HG03460 (cell line): ENCODE measurements around the gene DNASE1L1.
A peak's percentile ranks its signal among the peaks of the same experiment; 100 is the strongest.
"Not testable (repeated sequence)": the region's sequence is repeated elsewhere in the genome, so short reads cannot be mapped to it uniquely, and the experiment has no call there.

Source experiments
- ATAC-seq: cut with Tn5 transposase; IDR thresholded peaks from one replicate; pipeline ENCODE4 v1.9.1; 2021; ENCODE audit not compliant: unreplicated experiment

DNASE1L1 gene

DNA sequence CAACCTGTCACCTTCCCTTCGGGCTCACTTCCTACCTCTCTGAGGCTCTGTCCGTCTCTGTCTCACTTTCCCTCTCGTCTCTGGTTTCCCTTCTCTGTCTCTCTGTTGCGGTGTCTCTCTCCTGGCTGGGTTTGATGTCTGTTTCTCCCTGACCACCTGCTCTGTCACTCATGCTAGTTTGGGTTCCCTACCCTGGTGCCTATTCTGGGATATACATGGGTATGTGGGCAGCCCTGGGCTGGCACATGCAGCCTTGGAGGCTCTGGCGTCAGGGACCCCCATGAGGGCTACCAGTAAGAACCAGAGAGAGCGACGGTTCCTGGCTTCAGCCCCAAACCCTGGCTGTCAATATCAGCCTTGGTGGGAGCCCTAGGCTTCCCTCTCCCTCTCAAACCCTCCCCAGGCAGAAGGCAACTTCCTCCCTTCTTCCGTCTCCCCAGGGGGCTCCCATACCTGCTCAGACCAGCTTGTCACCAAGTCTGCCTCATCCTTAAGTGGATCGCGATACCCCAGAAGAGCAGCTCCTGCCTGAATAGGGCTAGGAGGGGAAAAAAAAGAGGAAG lies 314 bp downstream of the DNASE1L1 start:
- ATAC-seq, result peak; percentile 29

DNA sequence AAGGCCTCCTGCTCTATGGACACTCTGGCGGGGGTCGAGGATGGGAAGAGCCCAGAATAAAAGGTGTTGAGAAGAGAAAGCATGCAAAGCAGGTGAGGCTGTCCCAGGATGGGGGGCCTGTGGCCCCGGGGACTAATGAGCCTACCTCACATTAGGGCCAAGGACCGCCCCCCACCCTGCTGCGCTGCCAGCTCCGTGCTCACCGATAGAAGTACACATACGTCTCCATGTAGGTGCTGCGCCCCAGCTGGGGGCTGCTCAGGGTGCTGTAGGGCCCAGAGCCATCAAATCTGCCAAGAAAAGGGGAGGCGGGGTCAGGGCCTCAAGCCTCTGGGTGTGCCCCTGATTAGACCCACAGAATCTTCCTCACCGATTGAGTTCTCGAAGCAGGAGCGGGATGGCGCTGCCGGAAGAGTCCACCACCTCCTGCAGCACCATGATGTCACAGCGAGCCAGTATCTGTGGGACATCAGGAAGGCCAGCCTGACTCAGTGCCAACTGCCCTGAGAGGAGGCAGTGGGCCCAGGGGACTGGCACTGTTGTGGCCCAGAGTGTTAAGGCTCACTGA lies 4.3 kb downstream of the DNASE1L1 start:
- ATAC-seq, result no peak

DNA sequence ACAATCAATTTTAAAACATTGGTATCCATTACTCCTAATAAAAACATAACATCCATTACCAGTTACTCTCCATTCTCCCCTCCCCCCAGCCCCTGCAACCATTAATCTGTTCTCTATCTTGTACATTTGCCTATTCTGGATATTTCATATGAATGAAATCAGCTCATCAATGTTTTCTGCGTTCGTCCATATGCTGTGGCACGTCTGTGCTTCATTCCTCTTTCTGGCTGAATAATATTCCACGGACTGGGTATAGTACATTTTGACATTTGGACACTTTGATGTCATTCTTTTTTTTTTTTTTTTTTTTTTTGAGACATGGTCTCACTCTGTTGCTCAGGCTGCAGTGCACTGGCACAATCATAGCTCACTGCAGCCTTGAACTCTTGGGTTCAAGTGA lies 5.2 kb downstream of the DNASE1L1 start:
- ATAC-seq, result no peak

DNA sequence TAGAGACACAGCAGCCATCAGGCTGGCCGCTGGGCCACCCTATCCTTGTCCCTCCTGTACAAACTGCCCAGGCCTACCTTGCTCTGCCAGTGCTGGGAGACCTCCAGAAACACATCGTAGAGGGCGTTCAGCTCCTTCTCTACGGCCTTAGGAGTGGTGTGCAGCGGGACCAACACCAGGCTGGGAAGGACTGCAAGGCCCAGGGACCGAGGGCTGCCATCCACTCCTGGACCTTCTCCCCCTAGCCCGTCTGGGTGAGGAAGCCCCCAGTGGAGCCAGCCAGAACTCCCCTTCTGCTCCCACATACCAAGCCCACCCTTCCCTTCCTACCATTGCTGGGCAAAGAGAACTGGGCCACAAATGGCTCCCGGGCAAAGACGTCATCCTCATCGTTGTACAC lies 5.9 kb downstream of the DNASE1L1 start:
- no peak for ATAC-seq

DNA sequence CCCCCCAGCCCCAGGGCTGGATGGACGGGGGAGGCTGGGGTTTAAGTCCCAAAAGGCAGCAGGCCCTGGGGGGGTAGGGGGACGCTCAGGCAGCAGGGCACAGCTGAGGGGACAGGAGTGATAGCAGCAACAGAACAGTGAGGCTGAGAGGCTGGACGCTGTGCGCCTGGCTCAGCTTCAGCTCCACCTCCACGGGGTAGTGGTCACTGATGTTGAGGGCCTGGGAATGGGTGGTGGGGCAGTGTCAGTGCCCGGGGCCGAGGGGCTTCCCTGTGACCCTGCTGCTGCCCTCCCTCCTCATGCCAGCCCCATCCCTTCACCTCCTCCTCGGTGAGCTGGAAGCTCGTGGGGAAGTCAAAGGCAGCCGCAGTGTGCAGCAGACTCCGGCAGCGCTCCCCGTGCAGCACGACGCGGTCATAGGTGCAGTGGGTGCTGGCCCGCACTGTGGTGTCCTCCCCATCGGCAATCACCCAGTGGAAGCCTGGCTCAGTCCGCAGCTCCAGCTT lies 6.4 kb downstream of the DNASE1L1 start:
- ATAC-seq, result no peak

DNA sequence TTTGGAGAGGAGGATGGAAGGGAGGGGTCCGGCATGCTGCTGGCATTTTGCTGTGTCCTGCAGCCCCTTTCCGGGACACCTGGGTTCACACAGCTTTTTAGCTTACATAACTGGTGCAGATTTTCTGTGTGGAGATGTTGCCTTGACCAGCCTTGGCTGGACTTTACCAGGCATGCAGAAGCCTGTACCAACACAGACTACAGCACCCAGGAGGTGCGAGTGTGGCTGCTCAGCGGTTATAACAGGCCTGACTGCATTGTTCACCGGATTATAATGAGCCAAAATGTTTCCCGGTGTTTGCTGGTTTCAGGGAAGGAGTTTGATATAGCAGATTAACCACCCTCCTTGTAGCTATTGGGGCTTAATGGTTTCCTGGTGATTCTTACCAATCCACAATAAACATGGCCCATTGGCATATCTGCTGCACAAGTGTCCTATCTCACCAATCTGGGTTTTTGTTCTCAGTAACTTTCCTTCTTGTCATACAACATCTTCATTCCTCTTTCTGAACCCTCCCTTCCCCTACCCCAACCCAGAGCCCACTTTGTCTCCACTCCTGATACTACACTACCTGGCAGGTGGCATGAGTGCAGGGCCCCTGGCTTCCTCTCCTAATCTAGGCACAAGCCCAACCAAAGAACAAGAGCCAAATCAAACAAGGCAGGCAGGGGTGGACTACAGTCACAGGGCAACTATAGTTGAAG lies 7.0 kb downstream of the DNASE1L1 start:
- ATAC-seq, result no peak

DNA sequence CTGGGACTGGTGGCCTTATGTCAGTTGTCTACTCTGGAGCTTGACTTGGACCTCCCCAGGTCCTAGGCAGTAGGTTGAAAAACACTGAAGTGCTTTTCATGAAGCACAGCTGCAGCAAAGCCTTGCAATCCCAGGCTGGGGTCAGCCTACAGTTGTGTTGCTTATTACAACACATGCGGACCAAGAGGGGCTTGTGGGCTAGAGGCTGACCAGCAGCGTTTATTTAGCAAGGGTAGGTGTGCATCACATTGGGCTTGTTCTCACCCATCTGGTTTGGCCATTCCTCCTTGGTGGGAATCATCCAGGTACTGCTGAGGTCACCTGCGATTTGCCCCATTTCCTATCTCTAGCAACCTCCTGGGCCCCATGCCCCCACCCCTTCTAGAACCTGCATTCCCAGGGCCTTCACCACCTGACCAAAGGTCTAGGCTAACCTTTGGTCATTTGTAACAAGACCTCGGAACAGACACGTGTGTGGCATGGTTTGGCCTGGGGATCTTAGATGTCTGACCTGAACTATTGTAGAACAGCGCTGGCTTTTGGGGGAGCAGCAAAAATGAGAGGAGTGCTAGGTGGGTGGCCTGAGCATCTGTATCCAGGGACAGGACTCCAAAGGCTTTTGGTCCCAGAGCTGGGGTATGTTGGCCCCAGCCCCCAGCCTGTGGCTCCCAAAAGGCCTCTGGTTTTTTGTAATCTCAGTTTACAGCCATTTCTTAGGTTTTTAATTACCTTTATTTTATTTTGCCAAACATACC lies 7.8 kb downstream of the DNASE1L1 start:
- no peak for ATAC-seq

DNA sequence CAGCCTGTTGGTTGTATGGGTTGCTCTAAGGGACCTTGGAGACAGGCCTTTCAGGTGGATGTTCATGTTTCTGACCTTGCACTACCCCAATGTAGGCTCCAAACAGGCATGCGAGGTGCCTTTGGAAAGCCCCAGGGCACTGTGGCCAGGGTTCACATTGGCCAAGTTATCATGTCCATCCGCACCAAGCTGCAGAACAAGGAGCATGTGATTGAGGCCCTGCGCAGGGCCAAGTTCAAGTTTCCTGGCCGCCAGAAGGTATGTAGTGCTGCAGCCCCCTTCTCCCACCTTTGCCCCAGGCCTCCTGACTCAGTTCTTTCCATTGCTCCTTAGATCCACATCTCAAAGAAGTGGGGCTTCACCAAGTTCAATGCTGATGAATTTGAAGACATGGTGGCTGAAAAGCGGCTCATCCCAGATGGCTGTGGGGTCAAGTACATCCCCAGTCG lies 8.7 kb downstream of the DNASE1L1 start:
- ATAC-seq, result not testable (repeated sequence)

DNA sequence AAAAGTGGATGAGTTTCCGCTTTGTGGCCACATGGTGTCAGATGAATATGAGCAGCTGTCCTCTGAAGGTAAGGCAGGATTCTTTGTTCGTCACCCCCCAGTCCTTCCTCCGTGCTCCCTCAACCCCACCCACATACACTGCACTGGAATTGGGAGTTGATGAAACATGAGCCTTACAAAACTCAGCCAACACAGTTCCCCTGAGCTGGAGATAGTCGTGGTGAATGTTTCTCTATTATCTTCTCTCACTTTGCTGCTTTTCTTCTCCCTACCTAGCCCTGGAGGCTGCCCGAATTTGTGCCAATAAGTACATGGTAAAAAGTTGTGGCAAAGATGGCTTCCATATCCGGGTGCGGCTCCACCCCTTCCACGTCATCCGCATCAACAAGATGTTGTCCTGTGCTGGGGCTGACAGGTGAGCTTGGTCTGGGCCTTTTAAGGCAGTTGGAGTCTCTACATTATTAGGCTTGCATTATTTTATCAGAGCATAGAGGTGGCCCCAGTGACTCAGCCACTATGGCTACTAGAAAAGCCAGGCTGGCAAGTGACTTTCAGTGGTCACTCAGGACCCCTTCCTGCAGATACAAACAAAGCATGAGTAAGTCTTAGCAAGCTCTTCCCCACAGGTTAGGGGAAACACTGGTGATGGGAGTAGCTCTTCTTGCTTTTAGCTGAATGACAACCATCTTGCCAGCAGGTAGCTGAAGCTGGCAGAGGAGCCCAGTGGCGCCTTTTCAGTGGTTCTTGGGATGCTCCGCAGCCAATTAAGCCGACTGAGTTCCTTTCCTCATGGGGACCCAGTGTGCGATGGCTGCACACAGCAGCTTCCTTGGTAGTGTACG lies 9.3 kb downstream of the DNASE1L1 start:
- ATAC-seq, result no peak

DNA sequence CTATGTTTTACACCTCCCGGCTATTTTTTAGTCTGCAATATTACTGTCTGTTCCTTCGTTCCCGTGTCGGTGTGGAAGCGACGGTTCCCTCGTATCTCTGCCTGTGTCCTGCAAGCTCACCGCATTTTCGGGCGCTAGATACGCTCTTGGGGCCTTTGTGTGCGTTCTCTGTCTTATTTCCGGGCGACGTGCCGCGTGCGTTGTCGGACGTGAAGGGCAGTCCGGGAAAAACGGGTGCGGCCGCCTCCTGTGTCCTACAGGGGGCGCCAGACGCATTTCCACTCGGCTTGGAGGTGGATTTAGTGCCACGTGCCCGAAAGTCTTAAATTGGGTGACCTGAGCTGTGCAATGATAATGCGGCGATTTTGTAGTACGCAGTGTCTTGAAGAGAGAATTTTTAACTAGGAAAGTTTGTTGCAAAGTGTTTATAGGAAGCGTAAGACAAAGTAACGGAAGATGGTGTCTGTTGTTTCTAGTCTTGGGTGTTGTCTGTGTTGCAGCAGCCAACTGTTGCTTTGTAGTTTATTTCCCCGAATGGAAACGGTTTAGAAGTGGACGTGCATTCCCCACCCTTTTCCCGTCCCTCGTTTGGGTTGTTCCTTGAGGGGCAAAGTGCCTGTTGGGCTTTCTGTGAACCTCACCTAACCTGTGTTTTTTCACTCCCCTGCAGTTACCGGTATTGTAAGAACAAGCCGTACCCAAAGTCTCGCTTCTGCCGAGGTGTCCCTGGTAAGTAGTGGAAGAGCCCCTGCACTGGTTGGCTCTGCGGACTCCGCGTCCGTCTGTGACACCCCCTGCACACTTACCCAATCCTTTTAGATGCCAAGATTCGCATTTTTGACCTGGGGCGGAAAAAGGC lies 10.2 kb downstream of the DNASE1L1 start:
- ATAC-seq, result peak; percentile 24

DNA sequence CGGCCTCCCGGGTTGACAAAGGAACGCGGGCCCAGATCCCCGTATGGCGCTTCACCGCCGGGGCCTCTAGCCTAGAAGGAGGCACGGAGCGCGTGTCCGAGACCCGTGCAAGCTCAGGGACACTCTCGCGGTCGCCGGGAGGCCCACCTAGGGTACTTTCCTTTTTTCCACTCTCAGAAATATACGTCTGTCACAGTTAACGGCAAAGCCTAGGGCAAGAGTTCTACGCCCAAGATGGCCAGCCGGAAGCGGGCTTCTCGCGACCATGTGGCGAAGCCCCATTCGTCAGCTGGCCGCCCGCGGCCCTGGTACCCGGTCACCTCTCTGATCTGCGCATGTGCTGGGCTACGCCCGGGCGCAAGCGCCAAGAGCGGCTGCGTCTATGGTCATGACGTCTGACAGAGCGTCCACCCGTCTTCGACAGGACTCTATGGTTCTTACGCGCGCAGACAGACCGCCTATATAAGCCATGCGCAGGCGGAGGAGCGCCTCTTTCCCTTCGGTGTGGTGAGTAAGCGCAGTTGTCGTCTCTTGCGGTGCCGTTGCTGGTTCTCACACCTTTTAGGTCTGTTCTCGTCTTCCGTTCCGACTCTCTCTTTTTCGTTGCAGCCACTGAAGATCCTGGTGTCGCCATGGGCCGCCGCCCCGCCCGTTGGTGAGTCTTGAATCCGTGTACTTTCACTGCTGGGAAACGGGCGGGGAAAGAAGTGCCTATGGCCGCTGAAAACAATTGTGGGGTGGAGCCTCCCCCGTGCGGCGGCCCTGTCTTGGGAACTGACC lies 11.0 kb downstream of the DNASE1L1 start, which contains the start of gene RPL10:
TSS of gene RPL10 (plus strand) at position 490 of the 780 bp plus-strand sequence. CDS start at position 633, 143 bp downstream.
- peak; percentile 73 for ATAC-seq

DNA sequence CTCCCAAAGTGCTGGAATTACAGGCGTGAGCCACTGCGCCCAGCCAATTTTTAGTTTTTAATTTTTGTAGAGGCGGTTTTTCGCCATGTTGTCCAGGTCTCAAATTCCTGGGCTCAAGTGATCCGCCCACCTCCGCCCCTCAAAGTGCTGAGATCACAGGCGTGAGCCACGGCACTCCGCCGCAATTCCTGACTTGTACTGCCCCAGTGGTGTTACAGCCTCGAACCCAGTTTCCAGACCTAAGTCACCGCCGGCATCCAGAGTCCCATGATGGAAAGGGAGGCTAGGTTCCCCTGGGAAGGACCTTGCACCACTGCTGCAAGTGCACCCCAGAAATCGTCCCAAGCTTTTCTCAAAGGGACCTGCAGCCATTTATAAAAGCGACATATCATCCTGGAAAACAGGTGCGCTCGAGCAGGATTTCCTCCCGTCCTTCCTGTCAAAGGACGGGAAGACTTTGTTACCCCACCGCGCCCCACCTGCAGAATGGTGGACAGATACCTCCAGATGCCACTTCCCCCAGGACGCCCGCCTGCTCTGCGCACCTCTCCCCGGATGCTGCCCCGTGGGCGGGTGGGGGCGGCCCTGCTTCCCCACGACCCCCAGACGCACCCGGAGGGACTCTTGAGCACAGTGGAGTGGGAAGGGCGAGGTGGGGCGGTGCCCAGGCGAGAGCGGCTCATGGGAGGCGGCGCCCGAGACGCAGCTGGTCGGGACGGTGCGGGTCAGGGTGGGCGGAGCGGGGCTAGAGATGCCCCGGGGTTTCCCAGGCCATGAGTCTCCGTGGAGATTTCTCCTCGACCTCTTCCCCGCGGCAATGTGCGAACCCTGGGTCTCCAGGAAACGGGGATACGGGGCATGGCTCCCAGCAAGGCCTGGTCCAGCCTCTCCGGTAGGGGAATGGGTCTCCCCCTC lies 11.8 kb downstream of the DNASE1L1 start:
- peak; percentile 53 for ATAC-seq

DNA sequence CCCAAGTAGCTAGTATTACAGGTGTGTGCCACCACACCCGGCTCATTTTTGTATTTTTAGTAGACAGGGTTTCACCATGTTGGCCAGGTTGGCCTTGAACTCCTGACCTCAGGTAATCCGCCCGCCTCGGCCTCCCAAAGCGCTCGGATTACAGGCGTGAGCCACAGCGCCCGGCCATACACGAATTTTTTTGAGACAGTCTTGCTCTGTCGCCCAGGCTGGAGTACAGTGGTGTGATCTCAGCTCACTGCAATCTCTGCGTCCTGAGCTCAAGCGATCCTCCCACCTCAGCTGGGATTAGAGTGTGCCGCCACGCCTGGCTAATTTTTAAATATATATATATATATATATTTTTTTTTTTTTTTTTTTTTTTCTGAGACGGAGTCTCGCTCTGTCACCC lies 12.7 kb downstream of the DNASE1L1 start:
- not testable (repeated sequence) for ATAC-seq

DNA sequence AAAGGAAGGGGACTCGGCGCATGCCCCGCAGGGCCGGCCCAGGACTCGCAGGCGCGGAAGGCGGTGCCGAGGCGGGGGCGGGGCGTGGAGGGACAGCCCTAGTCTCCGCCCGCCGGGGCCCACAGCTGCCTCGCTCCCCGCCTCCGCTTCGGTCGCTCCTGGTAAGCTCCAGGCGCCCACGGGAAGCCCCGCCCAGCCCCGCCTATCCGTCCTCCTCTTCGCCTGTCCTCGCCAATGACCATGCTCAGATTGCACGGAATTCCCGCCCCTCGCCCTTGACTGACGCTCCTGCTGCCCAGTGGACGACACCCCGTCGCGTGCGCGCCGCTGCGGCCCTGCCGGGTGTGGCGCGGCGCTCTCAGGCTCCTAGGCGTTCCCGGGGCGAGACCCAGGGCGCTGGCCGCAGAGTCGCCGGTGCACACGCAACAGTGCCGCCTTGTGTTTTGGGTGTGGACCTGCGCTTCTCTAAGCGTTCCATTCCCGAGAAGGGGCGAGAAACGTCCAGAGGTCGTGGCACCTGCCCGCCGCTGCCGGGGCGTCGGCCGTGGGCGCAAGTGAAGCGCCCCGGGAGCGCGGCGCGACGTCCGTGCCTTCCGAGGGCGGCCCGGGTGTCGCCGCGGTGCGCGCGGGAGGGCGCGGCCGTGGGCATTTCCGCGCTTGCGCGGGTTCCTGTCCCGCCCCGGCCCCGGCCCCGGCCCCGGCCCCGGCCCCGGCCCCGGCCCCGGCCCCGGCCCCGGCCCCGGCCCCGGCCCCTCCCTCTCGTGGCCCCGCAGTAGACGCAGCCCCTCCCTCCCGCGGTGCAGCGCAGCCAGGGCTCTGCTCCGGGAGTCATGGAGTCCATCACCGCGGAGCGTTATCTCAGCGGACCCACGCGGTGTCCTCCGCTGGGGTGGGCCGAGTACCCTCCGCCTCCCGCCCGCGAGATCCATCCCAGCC lies 19.0 kb downstream of the DNASE1L1 start:
- ATAC-seq, result peak; percentile 73

DNA sequence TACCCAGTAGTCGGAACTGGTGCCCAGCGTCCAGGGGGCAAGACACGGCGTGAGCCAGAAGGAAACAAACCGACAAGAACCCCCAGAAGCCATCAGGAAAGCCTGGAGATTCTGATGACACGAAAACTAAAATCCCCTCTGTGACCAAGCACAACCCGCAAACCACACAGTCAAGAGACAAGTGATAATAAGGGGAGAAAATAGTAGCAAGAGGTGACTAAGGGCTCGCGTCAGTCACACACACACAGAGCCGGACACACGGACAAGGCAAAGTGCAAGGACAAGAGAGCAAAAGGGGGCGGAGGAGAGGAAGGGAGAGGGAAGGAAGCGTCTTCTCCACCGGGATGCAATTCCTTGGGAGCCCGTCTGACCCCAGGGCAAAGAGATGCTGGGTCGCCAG lies 20.4 kb downstream of the DNASE1L1 start:
- not testable (repeated sequence) for ATAC-seq

DNA sequence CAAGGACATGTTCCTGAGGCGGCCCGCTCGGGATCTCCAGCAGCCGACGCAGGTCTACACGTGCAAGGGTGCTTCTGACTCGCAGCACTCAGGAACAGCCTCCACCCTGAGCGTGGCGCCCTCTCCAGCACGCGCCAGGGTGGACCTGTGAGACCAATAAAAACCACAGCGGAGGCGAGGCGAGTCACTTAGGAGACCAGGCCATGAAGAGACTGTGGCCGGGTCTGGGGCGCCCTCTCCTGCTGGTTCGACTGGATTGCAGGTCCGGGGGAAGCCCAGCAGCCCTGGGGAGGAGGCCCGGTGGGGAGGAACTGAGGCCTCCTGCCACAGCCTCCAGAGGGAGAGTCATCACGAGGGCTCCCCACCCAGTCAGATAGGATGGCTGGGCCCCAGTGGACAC lies 21.0 kb downstream of the DNASE1L1 start:
- peak; percentile 23 for ATAC-seq
